KOPT-K1 (cell line): ENCODE data around the gene RALGPS1.

Source experiments
- H3K27ac ChIP-seq: fragments of 200-600 bp; sonication (generic); 2 replicates; pipeline ENCODE4 v1.5.1; 2016; ENCODE audit warnings: antibody characterized with exemption, mild to moderate bottlenecking, low read depth, low read length; ENCODE audit not compliant: poor library complexity, severe bottlenecking
- H3K36me3 ChIP-seq: fragments of 200-600 bp; sonication (generic); 2 replicates; pipeline ENCODE4 v1.5.1; 2017; ENCODE audit warnings: antibody characterized with exemption, mild to moderate bottlenecking, low read length, moderate library complexity; ENCODE audit not compliant: insufficient read depth
- H3K9me3 ChIP-seq: fragments of 200-600 bp; sonication (generic); 2 replicates; pipeline ENCODE4 v1.5.1; 2017; ENCODE audit warnings: antibody characterized with exemption, low read length, mild to moderate bottlenecking; ENCODE audit not compliant: insufficient read depth, poor library complexity, severe bottlenecking

RALGPS1 gene

DNA sequence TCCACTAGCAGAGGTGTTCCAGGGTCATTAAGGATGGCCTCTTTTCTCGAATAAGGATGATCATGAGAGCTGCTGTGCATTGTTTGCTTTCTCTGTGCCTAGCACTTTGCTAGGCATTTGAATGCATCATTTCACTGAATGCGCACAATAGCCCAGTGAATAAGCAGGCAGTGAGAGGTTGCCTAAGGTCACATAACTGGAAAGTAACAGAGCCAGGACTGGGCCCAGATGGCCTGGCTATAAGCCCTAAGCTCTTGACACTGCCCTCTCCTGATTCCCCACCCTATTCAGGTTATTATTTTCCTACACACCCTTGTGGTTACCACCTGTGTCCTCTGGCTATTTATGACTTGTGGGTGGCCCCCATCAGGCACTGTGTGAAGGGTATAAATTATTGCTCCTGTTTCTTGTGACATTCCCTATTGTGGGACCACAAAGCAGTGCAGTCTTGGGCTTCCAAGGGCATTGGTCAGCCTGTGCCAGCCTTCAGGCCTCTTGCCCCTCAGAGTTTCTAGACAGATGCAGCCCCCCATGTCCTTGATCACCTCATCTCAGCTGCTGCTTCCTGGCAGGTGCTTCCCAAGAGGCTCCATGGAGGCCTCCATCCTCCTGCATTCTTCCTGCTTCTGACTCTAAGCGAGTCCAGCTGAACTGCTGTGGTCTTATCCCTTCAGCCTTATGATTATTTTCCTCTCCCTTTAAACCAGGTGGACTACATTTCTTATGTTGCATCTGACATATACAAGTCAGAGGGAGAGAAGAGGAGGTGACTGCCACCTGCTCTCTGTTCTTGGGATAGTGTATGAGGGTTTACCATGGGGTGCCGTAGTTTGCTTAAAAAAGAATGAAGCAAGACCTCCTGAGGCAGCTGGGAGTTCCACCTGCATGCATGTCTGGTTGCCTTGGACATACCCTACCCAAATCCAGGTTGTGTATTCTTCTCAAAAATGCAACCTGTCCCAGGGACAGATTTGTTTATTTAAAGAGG lies 160.3 kb downstream of the RALGPS1 start:
- no peak overlapping the region for H3K27ac ChIP-seq
- peaks cover 28% of the 10 kb centered on the region for H3K36me3 ChIP-seq

DNA sequence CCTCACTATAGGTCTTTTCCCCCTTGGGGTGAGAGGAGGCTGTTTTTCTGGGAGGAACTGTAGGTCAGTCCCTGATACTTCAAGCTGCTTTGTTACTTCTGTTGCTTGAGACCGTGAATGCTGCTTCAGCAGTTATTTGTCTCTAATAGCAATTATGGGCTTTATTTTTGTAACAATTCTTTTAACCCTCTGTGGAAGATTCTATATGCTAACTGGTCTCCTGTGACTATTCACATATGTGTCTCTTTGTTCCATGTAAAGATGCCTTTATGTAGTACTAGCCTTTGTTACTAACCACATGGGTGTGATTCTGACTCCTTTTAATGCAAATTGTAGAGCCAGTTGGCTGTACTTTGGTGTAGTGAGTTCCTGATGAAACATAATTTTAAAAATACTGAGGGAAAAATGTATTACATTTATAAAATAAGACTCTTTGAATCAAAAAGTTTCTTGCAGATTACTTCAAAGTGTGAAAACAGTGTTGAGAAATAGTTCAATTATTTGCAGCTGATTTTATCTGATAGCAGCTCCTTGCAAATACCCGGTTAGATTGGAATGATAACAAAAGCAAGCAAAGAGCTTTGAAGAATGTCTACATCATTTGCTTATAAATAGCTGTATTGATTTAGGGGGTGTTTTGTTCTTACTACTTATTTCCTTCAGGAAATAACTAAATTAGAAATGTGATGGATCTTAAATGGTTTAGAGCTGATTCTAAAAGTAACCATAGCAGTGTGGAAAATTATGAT lies 161.2 kb downstream of the RALGPS1 start:
- Histone ChIP-seq H3K9me3 (peaks cover 6% of the 10 kb centered on the region), H3K36me3 (peaks cover 24% of the 10 kb centered on the region), H3K27ac (no peak overlapping the region)

More for the DNA sequence above, 160.3 kb downstream of the RALGPS1 start:
- H3K9me3 ChIP-seq = peaks cover 6% of the 10 kb centered on the region

DNA sequence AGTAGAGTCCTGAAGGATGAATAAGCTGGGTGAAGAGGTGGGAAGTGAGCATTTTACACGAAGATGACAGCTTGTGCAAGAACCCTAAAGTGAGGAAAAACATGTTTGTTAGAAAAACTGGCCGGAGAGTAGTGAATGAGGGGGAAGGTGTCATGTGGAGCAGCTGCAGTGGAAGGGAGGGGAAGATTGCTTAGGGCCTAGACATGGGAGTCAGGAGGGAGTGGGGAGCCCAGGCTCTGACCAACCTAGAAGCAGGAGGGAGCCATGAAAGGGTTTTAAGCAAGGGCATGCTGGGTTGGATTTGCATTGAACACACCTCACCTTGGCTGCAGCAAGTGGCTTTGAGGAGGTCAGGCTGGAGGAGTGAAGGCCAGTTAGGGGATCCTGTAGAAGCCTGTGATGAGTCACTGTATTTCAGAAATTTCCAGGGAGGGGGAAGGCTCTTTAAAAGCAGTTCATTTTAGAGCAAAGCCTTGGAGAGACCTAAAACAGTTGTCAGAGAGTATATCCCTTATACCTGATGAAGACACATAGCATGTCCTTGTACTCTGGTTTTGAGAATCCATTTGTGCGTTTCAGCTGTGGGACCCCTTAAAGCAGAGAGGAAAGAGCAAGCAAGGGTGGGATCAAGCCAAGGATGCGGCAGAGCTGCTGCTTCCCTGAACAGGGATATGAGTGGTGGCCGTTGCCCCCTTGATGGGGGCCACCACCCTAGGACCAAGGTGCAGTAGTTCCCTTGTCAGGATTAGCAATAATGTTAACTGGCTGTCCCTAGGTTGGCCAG lies 162.5 kb downstream of the RALGPS1 start:
- H3K27ac ChIP-seq = no peak overlapping the region
- no peaks in the 10 kb centered on the region for H3K9me3 ChIP-seq

DNA sequence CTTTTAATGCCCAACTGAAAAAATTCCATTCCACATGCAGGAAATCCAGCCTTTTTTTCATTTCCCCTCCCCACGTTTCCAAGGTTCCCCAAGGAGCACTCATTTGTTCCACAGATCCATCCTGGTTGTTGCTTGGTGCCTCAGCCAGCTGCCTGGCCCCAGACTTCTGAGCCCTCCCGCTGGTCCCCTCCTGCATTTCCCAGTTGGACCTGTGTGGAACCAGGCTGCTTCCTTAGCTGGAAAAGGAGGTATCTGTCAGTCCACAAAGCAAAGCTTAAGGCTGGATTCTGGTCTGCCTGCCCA lies 163.0 kb downstream of the RALGPS1 start:
- Histone ChIP-seq H3K36me3 (peaks cover 9% of the 10 kb centered on the region; the same call in 1 of the 2 replicates), H3K9me3 (no peaks in the 10 kb centered on the region), H3K27ac (no peak overlapping the region)

More for the DNA sequence above, 162.5 kb downstream of the RALGPS1 start:
- peaks cover 14% of the 10 kb centered on the region for H3K36me3 ChIP-seq

DNA sequence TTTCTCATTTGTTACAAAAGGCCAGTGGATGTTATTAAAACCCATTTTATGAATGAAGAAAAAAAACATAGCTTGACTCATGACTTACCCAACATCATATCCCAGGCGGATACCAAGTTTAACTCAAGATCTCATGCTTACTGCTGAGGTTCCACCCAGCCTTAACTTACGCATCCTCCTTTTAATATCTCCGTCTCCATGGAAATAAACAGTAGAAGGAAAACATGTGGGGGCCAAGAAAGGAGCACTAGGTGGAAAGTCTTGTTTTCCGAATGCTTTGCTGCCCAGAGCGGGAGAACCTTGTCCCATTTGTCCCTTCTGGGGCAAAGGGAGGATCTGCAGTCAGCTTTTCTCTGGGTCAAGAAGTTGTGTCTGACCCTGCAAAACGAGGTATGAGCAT lies 163.8 kb downstream of the RALGPS1 start:
- Histone ChIP-seq H3K36me3 (peaks cover 9% of the 10 kb centered on the region; the same call in 1 of the 2 replicates), H3K9me3 (no peaks in the 10 kb centered on the region), H3K27ac (no peak overlapping the region)

DNA sequence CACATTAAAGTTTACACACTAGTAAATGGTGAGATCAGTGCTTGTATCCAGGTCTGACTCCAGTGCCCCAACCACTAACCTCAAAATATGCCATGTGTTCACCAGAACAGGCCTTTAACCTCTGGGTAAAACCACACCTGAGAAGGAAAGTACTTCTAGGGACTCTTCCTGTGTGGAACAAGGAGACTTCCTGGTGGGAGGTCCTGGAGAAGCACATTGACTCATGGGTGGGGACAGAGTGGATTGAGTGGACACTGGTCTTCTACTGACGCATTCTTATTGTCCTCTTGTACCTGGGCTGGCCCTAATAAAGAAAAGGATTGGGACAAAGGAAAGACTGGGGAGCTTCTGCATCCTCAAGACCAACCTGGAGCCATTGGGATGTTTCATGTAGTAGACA lies 164.4 kb downstream of the RALGPS1 start:
- Histone ChIP-seq H3K36me3 (peaks cover 9% of the 10 kb centered on the region; the same call in 1 of the 2 replicates), H3K9me3 (no peaks in the 10 kb centered on the region), H3K27ac (no peak overlapping the region)

DNA sequence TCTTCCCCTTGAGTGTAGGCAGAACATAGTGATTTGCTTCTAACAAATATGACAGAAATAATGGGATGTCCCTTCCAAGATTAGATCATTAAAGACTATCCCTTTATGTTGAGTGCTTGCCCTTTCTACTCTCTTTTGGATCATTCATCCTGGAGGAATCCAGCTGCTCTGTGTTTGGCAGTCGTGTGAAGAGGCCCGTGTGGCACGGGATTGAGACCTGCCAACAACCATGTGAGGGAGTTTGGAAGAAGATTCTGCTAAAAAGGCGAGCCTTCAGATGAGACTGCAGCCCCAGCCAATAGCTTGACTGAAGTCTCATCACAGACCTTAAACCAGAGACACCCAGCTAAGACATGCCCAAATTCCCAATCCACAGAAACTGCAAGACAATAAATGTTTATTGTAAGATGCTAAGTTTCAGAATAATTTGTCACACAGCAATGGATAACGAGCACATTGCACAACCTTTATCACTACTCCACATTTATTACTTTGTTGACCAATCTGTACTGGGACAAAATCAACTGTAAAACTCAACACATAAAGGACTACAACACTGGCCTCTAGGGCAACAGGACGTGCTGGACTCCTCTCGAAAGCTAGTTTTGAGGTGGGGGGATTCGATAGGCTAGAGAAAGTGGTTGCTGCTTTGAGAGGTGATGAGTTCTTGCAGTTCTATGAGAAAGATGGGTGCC lies 165.0 kb downstream of the RALGPS1 start:
- Histone ChIP-seq H3K9me3 (no peaks in the 10 kb centered on the region), H3K36me3 (0 out of 2 replicates have a peak, but pooled peaks cover 7% of the 10 kb centered on the region), H3K27ac (no peak overlapping the region)

DNA sequence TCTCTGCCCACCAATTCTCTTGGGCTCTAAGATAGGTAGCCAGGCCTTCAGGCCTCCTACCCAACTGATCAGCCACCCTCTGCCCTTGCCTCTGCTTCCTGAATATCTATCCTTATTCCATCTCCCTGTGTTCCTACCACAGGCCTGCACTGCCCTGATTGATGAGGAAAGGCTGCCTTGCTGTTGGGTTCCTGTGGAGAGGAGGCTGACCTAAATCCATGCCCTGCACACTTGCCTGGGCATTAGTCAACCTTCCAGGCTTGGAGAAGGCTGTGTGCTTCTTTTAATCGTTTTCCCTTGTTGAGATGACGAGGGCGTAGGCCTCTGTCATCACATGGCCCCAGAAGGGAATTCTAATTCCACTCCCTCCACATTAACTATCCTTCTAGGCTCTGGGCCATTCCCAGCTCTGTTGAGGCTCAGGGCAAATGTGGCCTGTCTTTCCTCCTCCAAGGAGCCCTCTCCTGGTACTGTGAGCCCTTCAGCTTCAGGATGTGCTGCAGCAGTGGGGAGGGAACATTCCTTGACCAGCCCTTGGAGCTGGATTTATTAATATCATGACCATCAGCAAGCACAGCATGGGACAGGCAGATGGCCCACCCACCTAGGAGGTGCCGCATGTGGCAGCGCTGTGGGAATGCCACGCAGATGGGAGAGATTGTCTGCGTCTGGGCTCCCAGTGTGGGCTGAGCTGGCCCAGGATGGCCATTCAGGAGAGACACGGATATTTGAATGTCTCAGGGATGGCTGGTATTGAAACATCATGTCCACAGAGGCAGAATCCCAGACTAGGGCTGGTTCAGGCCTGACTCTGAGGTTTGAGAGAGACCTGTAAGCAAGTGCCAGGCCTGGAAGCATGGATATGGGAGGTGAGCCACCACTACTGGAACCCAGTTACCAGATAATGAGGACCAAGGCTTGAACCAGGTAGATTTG lies 166.9 kb downstream of the RALGPS1 start:
- Histone ChIP-seq H3K36me3 (no peaks in the 10 kb centered on the region), H3K27ac (no peak overlapping the region), H3K9me3 (no peaks in the 10 kb centered on the region)

DNA sequence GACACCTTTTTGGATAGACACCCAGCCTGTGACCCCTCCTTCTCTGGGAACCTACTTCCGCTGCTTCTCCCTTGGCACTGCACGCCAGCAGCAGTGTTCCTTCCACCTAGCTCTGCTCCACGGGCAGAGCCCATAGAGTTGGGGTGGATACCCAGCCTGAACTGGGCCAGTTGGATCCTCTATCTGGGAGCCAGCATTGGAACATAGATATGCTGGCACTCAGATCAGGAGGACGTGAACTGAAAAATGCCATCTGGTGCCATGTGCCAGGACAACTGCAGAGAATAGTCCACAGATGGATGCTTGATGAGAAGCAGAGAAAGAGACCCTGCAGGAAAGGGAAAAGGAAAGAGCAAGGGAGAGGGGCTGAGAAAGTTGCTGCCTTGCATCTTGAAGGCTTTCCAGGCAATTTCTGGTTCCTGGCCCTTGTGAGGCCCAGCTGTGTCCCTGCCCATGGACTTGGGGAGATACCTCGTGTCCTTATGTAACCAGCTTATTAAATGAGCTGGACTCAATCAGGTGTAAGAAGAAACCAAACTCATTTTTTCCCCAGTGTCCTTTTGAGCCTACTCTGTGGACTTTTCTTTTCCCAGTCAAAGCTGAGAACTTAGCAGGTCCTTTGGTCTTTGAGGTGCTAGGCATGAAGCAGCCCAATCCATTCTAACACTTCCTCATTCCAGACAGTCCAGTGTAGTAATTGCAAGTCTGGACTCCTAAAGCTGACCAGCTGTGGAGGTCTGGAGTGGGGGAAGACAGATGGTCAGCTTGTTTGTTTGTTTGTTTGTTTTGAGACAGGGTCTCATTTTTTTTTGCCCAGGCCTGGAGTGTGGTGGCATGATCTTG lies 168.8 kb downstream of the RALGPS1 start:
- no peaks in the 10 kb centered on the region for H3K9me3 ChIP-seq
- no peaks in the 10 kb centered on the region for H3K36me3 ChIP-seq
- no peak overlapping the region for H3K27ac ChIP-seq

DNA sequence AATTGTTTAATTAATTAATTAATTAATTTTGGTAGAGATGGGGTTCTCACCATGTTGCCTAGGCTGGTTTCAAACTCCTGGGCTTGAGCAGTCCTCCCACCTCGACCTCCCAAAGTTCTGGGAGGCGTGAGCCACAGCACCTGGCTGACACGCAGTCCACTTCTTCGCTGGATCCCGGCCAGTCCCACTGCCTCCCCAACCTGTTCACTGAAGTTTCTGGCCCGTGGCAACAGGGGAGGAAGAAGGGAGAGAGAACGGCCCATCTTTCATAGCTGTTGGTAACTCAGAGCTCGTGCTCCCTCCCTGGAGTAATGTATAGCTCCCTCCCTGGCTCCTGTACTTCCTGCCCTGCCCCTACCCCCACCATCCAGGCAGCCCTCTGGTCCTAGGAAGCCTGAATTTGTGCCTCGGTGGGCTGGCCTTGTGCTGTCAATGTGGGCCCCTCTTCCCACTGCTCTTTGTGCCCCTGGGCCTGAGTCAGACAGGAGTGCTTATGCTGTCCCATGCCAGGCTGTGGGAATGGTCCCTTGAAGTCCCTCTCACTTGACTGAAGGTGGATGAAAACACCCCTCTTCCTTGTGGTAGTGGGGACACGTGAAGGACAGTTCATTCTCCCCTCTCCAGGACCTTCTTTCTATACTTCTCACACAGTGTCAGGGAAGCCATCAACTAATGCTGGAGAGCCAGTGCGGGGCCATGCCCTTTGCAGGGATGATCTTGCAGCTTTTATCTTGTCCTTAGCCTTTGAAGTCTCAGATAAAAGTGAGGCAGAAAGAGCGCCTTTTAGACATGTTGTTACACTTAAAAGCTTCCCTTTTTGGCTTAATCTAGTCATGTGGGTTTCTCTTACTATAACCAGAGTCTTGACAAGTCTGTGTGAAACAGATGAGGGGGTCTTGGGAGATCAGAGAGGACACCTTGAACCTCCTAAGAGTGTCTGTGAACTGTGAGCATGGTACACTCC lies 169.8 kb downstream of the RALGPS1 start:
- Histone ChIP-seq H3K27ac (peak overlapping the region; percentile 46), H3K36me3 (no peaks in the 10 kb centered on the region; the same call in 1 of the 2 replicates), H3K9me3 (no peaks in the 10 kb centered on the region)

DNA sequence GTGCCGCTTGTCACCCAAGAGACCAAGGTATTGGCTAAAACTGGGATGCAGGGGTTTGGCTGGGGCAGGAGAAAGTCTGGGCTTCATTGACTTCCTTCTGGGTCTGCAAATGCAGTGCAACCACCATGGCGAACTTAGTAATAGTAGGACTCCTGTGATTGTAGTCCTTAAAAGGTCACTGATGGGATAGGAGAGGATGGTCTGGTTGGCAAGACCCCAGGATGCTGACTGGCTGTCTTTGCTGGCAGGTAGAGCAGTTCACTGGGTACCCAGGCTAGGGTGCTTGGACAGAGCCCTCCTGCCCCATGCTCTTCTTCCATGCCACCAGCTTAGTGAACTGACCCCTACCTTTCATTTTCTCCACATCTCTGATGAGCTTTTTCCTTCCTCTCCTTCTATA lies 170.6 kb downstream of the RALGPS1 start:
- Histone ChIP-seq H3K36me3 (no peaks in the 10 kb centered on the region; the same call in 1 of the 2 replicates), H3K27ac (peak overlapping the region; percentile 46), H3K9me3 (no peaks in the 10 kb centered on the region)

DNA sequence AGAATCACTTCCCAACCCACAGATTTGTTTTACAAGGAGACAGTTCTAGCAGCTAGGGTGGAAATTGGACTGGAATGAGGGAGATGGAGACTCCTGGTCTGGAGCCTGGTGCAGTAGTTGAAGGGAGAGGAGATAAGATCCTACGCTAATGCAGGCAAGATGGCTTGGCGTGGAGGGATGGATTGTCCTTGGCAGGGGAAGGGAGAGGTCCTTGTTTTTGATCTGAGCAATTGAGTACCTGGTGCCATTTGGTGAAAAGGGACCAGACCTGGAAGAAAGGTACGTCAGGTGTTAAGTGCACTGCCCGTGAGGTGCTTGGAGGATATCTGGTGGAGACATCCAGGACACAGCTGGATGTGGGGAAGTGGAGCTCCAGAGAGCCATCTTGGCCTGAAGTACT lies 172.2 kb downstream of the RALGPS1 start:
- Histone ChIP-seq H3K36me3 (peaks cover 8% of the 10 kb centered on the region; the same call in 1 of the 2 replicates), H3K9me3 (no peaks in the 10 kb centered on the region), H3K27ac (no peak overlapping the region)
